ENCODE results near the gene TOR1B.
A peak's percentile ranks its signal among the peaks of the same experiment; 100 is the strongest.
"Not testable (repeated sequence)": the region's sequence is repeated elsewhere in the genome, so short reads cannot be mapped to it uniquely, and the experiment has no call there.

The TOR1B gene

DNA sequence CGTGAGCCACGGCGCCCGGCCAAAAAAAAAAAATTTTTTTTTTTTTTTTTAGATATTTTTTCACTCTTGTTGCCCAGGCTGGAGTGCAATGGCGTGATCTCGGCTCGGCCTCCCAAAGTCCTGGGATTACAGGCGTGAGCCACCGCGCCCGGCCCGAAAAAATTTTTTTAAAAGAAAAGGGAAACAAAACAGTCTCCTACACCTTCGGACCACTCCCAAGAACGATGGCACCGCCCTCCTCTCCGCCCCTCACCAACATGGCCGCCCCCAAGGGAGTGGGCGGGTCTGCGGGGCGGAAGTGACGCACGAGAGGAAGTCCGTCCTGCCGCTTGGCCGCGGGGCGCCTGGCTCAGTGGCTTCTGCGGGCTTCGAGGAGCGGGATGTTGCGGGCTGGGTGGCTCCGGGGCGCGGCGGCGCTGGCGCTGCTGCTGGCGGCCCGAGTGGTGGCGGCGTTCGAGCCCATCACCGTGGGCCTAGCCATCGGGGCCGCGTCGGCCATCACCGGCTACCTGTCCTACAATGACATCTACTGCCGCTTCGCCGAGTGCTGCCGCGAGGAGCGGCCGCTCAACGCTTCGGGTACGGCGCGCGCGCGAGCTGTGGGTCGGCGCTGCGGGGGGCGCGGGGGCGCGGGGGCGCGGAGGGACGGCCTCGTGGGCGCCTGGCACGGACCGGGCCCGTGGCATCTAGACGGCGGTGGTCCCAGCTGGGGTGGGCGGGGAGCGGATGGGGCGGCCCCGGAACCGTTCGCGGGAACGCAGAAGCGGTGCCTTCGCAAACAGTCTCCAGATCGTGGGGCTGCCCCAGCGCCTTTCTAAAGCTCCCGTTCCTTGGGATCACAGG, at the start of gene TOR1B:
Gene TOR1B (plus strand): TSS at position 352 of the 843 bp plus-strand sequence. CDS start 29 bp downstream, at position 381.
- peak; percentile 50 for DNase-seq

DNA sequence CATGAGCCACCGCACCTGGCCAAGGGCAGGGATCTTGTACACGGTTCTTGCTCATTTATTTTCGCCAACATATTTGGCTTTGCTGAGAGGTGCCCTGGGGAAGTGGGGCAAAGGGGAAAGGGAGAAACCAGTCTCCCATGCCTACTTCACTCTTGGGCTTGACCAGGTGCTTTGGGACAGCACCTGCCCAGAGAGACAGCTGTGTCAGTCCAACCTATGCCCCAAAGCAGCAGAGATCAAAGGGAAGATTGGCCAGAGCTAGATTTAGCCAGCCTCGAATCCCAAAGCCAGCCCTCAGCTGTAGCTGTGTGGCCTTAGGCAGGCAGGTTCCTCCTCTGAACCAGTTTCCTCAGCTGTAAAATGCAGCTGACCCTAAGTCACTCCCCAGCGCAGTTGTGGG, 47.8 kb upstream of the TOR1B start:
- DNase-seq = no peak

DNA sequence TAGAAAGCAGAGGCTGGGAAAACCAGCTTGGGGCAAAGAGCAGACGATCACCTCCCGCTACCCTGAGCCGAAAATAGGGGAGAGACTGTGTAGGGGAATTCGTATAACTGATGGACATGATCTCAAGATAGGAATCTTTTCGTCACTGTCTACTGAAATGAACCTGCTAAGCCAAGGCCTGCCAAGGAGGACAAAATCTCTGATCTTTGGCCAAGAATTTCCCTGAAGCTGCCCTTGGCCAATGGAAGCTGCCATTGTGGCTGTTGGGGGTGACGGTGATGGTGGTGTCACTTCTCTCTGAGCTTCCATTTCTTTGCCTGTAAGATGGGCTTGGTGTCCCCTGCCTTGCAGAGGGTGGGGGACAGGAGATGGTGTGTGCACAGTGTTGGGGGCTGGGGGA, 46.8 kb upstream of the TOR1B start:
- DNase-seq = no peak

DNA sequence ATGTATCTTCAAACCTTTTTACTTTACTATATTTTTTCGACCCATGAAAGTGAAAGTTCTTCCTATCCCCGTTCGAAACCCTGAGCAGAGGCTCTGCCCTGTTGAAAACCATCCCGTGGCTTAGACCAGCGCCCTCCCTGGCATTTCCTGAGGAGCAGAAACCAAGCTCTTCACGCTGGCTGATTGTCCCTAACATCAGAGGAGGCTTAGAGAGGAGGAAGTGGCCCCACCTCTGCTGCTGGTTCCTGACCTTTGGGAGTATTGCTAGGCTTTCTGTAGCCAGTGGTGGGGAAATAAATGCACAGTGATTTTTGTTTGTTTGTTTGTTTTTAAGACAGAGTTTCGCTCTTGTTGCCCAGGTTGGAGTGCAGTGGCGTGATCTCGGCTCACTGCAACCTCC, 45.9 kb upstream of the TOR1B start:
- no peak for DNase-seq

GRCh38 chr9:129759319-129759718, 43.7 kb upstream of the TOR1B start:
- no peak for DNase-seq

GRCh38 chr9:129759804-129760502, 43.0 kb upstream of the TOR1B start:
- DNase-seq = no peak

GRCh38 chr9:129760784-129761183, 42.2 kb upstream of the TOR1B start:
- DNase-seq = not testable (repeated sequence)

- no peak for DNase-seq
Observed at GRCh38 chr9:129761293-129761900, 41.6 kb upstream of the TOR1B start.

GRCh38 chr9:129761901-129762369, 41.0 kb upstream of the TOR1B start:
- DNase-seq = no peak

- not testable (repeated sequence) for DNase-seq
Observed at GRCh38 chr9:129762370-129762984, 40.5 kb upstream of the TOR1B start.

DNA sequence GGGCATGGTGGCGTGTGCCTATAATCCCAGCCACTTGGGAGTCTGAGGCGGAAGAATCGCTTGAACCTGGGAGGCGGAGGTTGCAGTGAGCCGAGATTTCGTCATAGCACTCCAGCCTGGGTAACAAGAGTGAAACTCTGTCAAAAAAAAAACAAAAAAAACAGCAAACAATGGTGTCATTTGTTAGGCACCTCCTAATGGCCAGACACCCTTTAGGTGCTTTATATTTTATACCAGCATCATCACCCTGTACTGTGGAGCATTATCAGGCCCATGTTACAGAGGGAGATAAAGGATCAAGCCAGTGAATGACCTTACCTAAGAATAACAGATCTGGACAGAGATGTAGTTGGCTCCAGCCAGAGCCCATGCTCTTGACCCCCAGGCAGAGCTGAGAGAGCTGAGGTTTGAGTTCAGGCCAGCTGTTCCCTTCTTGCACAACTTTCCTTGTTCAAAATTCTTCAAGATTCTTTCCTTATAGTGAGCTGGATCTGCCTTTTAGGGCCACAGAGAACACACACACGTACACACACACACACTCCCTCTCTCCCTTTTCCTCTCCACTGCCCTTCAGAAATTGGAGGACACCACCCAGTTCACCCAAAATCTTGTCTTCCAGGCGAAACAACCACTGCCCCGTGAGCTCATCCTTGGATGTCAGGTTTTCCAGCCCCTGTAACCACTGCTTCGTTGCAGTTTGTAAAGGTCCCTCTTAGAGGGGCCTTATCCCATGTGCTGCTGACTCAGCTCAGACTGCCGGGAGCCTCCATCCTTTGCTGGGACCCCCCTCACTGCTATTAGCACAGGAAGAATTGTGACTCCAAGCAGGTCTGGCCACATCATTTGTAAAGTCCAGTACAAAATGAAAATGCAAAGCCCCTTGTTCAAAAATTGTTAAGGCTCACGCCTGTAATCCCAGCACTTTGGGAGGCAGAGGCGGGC, 39.7 kb upstream of the TOR1B start:
- DNase-seq = no peak

DNA sequence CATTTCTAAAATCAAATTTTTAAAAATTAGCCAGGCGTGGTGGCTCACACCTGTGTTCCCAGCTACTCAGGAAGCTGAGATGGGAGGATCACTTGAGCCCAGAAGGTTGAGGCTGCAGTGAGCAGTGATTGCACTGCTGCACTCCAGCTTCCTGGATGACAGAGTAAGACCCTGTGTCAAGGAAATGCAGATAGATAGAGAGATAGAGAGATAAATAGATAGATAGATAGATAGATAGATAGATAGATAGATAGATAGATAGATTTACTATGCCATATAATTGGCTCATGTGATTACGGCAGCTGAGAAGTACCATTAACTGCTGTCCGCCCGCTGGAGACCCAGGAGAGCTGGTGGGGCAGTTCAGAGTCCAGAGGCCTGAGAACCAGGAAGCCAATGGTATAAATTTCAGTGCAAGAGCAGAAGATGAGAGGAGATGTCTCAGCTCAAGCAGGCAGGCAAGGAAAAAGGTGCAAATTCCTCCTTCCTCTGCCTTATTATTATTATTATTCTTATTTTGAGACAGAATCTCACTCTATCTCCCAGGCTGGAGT, 37.1 kb upstream of the TOR1B start:
- DNase-seq = no peak

GRCh38 chr9:129768486-129768885, 34.5 kb upstream of the TOR1B start:
- DNase-seq = no peak

DNA sequence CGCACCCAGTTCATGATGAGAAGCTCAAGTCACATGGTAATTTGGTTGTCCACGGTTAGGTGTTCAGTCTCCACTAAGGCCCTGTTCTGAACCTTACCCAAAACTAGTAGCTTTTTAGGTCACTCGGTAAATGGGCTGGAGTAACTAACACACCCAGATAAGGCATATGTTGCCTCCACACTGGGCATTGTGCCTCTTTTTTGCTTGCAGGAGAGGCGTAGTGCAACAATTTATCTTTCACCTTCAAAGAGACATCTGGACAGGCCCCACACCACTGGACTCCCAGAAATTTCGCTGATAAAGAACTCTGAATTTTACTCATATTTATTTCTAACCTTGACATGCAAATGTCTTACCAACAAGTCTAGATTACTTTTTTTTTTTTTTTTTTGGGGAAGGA, 33.3 kb upstream of the TOR1B start:
- no peak for DNase-seq

DNA sequence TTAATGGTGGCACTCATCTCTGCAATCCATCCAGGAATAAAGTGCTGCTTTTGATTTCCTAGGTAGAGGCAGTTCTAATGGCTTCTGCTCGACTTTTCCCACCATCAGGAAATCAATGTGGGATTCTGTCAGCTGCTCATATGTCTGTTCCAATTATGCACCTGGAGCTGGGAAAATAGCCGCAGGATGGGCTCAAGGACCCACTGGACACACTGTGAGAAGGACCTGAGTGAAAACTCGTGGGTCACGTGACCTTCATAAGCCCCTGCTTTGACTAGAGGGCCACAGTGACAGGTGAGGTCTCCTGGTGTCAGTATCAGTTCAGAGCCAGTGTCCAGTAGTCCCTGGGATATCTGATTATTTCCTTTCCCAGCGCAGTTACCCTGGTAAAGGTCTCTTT, 32.2 kb upstream of the TOR1B start:
- no peak for DNase-seq

DNA sequence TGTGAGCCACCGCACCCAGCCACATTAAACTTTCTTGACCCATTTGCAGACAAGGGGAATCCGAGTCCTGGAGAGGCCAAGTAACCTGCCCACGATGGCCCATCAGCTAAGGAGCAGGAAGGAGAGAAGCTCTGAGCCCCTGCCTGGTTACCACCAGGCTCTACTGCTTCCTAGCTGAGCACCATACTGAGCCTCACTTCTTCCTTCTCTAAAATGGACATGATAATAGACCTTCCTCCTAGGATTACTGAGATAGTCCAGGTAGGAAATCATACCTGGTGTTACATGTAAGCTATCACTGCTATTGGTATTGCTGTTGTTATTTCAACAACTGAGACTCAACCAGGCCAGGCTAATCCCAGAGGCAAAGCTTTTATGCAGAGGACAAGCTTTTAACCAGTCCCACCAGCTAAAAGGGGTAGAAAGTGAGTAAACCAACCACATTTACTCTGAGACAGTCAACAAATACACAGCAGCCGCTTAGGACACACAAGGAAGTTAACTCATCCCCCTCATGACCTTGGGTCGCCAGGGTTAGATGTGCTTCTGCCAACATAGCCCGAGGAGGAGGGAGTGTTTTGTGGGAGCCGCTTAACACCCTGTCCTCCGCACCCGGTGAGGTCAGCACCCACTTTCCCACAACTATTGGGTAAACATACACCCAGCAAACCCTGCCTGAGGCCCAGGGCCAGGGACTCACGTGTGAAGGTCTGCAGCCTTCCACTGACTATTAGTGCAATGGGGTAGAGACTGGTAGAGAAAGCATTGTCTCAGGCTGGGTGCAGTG, 29.5 kb upstream of the TOR1B start:
- DNase-seq = no peak

- DNase-seq = no peak
Observed at GRCh38 chr9:129774791-129775447, 28.1 kb upstream of the TOR1B start.

DNA sequence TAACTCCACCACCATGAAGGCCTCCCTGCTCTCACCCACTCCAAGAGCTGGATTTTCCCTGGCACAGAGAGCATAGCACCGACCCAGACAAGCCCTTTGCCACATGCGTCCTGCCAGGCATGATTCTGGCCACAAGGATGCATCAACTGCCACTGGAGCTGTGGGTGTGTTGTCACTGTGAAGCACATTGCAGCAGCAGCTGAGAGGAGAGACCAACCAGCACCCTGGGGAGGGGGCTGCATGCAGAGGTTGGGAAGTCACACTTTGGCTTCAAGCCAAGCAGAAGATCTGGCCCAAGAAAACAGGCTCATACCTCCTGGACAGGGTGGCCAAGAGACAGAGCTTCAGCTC, 27.6 kb upstream of the TOR1B start:
- no peak for DNase-seq

- not testable (repeated sequence) for DNase-seq
Observed at GRCh38 chr9:129776096-129776495, 26.9 kb upstream of the TOR1B start.

DNA sequence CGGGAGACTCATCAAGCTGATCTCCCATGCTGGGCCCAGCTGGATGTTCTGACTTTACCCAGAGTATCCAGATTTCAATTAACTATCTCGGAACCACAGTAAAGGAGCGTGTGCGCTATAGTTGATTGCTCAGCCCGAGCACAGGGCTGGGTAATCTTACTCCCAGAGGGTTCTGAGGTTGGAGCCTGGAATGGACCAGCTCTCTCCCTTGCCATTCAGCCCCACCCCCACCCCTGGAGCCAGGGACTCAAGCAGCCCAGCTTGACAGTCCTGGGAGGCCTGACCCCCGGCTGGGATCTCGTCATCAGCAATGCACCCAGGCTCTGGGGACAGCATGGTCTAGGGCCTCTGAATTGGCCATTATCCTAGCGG, 26.4 kb upstream of the TOR1B start:
- no peak for DNase-seq
